Mucosa of descending colon (tissue), 3 donors: ENCODE results near the gene ZCCHC18. TPM values are rescaled to one million over a fixed set of nuclear protein-coding genes. Genes with fewer than 3 reads are reported as not detected.
A peak's percentile ranks its signal among the peaks of the same experiment; 100 is the strongest.

Source experiments
- ATAC-seq: fragments of 200-7000 bp; cut with Tn5 transposase; one replicate; pipeline ENCODE4 v1.9.1; 2020; ENCODE audit warnings: mild to moderate bottlenecking, moderate library complexity
- DNase-seq, 3 donors: peaks; one replicate each; pipeline ENCODE4 v3.0.0-alpha.2; 2020
- H3K36me3 ChIP-seq: fragments of 200-600 bp; one replicate; pipeline ENCODE4 v1.8.0; 2021; ENCODE audit warnings: low read depth, mild to moderate bottlenecking
- H3K4me1 ChIP-seq: fragments of 200-600 bp; one replicate; pipeline ENCODE4 v1.8.0; 2021; ENCODE audit warnings: low read depth, mild to moderate bottlenecking
- H3K4me3 ChIP-seq: fragments of 200-600 bp; one replicate; pipeline ENCODE4 v1.8.0; 2021; ENCODE audit warnings: mild to moderate bottlenecking
- H3K9me3 ChIP-seq: fragments of 200-600 bp; one replicate; pipeline ENCODE4 v1.8.0; 2021; ENCODE audit warnings: mild to moderate bottlenecking
- CTCF ChIP-seq: fragments of 200-600 bp; IDR thresholded peaks from one replicate; pipeline ENCODE4 v1.8.0; 2022; ENCODE audit warnings: antibody characterized with exemption, mild to moderate bottlenecking
- intact Hi-C, 2 donors: fragments of 100-400 bp; cut with DNase I in 1 of 2; cut with micrococcal nuclease in 1 of 2; formaldehyde crosslinking; loops; one replicate each; pipeline versions ENCODE4 v1.11.0 to v1.11.1; 2022; cut with DNase I, micrococcal nuclease
- total RNA-seq, 3 donors: library from RNA; stranded (reverse); fragmentation: NEBNext Ultra II Directional in 2 of 3; extraction: Animal tissue kit (Norgen Biotek cat#: 25700) in 2 of 3; gene quantifications; one replicate each; pipeline versions ENCODE4 v1.2.1 to v1.2.4, GENCODE V29; 2021 to 2023
- donor health status: DM: no; HTN: no; CAD: no; lungs with moderate emphysema.
- donor health status: DM: no; HTN: no; CAD: no.
- donor health status: DM: no; HTN: yes; CAD: no.

Gene ZCCHC18
- total RNA-seq, 3 donors from 2014 or later = 0.14 to 1.0 (median 0.55) TPM

GRCh38 chrX:104085477-104085876, 26.8 kb upstream of the ZCCHC18 start:
- H3K9me3 ChIP-seq = no peaks in the 10 kb centered on the region
- TF ChIP-seq CTCF = no peak
- ATAC-seq (no peak), DNase-seq (no peak)
- no peaks in the 10 kb centered on the region for H3K36me3 ChIP-seq
- no peaks in the 10 kb centered on the region for H3K4me1 ChIP-seq
- no peak overlapping the region for H3K4me3 ChIP-seq
- intact Hi-C loops = no loop called here

DNA sequence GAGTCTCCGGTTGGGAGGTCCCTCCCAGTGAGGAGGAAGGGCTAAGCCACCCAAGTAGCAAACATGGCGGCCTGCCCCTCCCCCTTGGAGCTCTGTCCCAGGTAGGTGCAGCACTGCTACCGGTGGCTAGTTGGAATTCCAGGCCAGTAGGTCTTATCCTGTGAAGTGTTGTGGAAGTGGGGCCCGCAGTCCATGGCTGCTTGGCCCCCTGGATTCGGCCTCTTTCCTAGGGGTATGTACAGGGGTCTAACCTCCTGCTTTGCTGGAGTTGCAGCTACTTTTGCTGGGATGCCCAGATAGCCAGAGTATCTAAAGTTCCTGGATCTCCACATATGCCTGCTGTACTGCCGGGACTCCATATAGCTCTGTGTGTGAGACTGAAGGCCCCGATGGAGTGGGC, 26.4 kb upstream of the ZCCHC18 start:
- H3K4me1 ChIP-seq = no peaks in the 10 kb centered on the region
- H3K9me3 ChIP-seq = no peaks in the 10 kb centered on the region
- intact Hi-C loops = no loop called here
- H3K4me3 ChIP-seq = no peak overlapping the region
- DNase-seq (no peak), ATAC-seq (no peak)
- TF ChIP-seq CTCF = no peak
- no peaks in the 10 kb centered on the region for H3K36me3 ChIP-seq

DNA sequence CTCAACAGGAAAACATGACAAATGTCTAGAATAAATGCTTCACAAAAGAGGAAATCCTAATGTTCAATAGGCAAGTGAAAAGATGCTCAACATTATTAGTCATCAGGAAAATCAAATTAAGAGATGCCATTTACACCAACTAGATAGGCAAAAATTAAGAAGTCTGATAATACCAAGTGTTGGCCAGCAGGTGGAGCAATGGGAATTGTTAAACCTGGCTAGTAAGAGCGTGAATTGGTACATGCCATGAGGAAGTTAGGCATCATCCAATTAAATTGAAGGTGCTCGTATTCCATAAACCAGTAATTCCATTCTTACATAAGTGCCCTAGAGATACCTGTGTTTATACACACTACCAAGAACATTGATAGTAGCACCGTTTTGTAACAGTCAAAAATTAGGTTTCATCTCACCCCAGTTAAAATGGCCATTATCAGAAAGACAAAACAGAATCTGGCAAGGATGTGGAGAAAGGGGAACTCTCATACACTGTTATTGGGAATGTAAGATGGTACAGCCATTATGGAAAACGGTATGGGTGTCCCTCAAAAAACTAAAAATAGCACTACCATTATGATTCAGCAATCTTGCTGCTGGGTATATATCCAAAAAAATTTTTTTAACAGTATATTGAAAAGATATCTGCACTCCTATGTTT, 14.0 kb upstream of the ZCCHC18 start:
- peak; percentile 87 for ATAC-seq
- DNase-seq = peak in 1 of 3 donors; percentile 32
- Histone ChIP-seq H3K36me3 (no peaks in the 10 kb centered on the region), H3K9me3 (no peaks in the 10 kb centered on the region), H3K4me3 (no peak overlapping the region), H3K4me1 (no peaks in the 10 kb centered on the region)
- no peak for TF ChIP-seq CTCF
- intact Hi-C loops = no loop called here

DNA sequence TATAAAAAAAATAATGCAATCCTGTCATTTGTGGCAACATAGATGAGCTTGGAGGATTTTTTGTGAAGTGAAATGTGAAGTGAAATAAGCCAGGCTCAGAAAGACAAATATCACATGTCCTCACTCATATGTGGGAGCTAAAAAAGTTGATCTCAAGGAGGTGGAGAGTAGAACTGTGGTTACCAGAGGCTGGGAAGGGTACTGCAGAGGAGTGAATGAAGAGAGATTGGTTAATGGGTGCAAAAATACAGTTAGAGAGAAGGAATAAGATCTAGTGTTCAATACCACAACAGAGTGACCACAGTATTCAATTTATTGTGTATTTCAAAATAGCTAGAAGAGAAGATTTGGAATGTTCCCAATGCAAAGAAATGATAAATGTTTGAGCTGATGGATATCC, 13.4 kb upstream of the ZCCHC18 start:
- no peaks in the 10 kb centered on the region for H3K4me1 ChIP-seq
- intact Hi-C loops = no loop called here
- no peak overlapping the region for H3K4me3 ChIP-seq
- ATAC-seq = no peak
- no peak for TF ChIP-seq CTCF
- no peak for DNase-seq
- no peaks in the 10 kb centered on the region for H3K9me3 ChIP-seq
- no peaks in the 10 kb centered on the region for H3K36me3 ChIP-seq

DNA sequence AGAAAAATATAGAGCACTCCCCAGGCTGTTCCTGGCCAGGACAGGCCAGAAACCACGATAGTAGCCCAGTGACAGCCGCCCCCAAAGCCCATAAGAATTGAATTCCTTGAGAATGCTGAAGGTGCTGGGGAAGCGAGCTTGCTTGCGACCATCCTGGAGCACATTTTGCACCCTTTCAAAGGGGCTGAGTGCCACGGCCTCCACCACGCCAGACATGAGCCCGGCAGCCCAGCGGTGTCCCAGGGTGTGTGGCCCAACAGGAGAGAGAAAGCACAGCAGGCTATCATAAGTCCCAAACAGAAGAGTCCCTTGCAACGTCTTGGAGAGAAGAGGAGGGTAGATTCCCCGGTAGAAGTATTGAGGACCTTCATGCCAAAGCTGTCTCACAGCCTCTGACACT, 7.6 kb upstream of the ZCCHC18 start:
- ATAC-seq (no peak), DNase-seq (no peak)
- TF ChIP-seq CTCF = no peak
- no peaks in the 10 kb centered on the region for H3K36me3 ChIP-seq
- no peak overlapping the region for H3K4me3 ChIP-seq
- no peaks in the 10 kb centered on the region for H3K4me1 ChIP-seq
- no peaks in the 10 kb centered on the region for H3K9me3 ChIP-seq
- intact Hi-C loops = no loop called here
